ENCODE results near the gene BRWD1.

- TF ChIP-seq CTCF (IDR thresholded peaks at IDR 0.05) (no peak), ZFX (IDR thresholded peaks at IDR 0.05; ENCODE audit: borderline replicate concordance) (no peak)
Observed at GRCh38 chr21:39315603-39316445, 2.4 kb upstream of the BRWD1 start.
